ENCODE measurements around the gene IQCH.

DNA sequence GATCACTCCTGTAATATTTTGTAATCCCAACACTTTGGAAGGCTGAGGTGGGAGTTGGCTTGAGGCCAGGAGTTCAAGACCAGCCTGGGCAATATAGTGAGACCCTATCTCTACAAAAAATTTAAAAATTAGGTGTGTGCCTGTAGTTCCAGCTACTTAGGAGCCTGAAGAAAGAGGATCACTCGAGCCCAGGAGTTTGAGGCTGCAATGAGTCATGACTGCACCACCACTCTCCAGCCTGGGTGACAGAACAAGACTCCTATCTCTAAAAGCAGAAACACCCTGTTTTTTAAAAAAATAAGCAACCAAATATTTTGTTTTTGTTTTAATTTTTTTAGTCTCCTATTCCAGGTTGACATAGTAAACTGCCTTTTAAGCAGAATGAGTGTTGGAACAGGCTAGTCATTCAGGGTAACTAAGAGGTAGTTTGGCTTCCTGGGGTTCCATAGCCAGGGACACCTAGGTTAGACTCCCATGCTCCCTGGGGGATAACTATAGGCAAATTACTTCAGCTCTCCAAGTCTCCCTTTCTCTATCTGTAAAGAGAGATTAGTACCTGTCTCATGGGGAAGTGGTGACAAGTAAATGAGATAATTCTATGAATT, 151.8 kb downstream of the IQCH start:
- TF ChIP-seq, protein P1, sequence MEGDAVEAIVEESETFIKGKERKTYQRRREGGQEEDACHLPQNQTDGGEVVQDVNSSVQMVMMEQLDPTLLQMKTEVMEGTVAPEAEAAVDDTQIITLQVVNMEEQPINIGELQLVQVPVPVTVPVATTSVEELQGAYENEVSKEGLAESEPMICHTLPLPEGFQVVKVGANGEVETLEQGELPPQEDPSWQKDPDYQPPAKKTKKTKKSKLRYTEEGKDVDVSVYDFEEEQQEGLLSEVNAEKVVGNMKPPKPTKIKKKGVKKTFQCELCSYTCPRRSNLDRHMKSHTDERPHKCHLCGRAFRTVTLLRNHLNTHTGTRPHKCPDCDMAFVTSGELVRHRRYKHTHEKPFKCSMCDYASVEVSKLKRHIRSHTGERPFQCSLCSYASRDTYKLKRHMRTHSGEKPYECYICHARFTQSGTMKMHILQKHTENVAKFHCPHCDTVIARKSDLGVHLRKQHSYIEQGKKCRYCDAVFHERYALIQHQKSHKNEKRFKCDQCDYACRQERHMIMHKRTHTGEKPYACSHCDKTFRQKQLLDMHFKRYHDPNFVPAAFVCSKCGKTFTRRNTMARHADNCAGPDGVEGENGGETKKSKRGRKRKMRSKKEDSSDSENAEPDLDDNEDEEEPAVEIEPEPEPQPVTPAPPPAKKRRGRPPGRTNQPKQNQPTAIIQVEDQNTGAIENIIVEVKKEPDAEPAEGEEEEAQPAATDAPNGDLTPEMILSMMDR (optimal IDR thresholded peaks at IDR 0.05 in 1 of 3, IDR thresholded peaks at IDR 0.05 in 1 of 3, conservative IDR thresholded peaks at IDR 0.05 in 1 of 3; ENCODE audit: extremely low read depth in 1 of 3, insufficient read depth in 2 of 3, low read length in 3 of 3) = no peak
- TF ChIP-seq EZH2 (IDR thresholded peaks at IDR 0.05; ENCODE audit: low read length) = no peak
